HG02870 (cell line): ENCODE data around the gene ZBTB8A.
"Not testable (repeated sequence)": the region's sequence is repeated elsewhere in the genome, so short reads cannot be mapped to it uniquely, and the experiment has no call there.

Experiments used
- ATAC-seq: cut with Tn5 transposase; IDR thresholded peaks from one replicate; pipeline ENCODE4 v1.9.1; 2021; ENCODE audit warnings: mild to moderate bottlenecking, moderate library complexity; ENCODE audit not compliant: unreplicated experiment

ZBTB8A gene

DNA sequence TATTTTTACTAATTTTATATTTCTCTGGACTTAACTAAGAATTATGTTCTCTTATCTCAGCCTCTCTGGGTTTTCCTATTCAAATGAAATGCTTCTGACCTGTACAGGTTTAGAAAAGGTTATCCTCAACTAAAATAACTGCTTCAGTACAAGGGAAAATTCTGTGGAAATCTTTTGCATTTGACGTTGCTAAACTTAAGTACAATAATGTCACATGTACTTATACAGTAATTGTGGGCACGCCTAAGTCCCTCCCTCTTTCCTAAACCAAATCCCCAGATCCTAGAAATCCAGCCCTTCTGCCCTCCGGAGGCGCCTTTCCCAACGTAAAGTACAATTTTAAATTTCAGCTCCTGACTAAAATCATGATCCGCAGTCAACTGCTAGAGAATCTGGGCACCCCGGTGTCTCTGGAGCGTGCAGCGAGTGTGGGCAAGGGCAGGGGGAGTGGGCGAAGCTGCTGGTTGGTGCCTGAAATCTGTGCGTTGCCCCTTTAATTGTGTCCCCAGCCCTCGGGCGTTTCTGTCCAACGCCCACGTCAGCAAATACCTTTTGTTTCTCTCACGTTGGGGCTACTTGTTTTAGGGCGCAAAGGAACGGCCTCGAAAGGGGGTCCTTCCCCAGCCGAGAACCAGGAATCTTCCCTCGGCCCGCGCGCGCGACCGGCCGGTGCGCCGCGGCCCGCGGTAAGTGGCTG, at the start of gene ZBTB8A:
Gene ZBTB8A (plus strand): TSS at position 541 of the 697 bp plus-strand sequence. CDS start 53,505 bp downstream, outside the sequence.
- no peak for ATAC-seq

DNA sequence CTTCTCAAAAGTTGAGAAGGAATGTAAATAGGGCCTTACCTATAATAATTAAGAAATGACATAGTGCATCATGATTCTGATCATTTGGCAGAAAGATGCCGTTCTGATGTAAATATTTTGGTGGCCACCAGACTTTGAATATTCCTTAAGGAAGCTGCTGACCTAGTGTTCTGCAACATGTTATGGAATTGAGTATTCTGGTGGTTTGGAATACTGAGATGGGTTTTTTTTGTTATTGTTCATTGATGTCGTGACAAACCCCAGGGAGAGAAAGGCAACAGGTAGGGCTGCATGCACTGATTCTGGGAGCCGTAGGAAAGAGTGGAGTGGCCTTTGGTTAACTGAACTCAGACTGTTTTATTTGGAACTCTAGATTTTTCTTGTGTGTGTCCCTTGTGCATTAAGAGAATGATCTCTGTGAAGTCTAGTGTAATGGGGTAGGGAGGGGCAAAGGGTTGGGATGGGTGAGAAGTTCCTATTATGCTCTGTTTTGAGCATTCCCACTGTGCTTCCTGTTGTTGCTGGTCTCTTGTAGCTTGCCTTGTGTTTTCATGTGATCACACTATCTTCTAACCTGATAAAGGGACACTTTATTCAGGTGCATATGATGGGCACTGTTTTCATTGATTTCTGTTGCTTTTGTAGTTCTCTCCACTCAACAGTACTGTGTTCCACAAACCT, 49.3 kb upstream of the ZBTB8A start:
- no peak for ATAC-seq

DNA sequence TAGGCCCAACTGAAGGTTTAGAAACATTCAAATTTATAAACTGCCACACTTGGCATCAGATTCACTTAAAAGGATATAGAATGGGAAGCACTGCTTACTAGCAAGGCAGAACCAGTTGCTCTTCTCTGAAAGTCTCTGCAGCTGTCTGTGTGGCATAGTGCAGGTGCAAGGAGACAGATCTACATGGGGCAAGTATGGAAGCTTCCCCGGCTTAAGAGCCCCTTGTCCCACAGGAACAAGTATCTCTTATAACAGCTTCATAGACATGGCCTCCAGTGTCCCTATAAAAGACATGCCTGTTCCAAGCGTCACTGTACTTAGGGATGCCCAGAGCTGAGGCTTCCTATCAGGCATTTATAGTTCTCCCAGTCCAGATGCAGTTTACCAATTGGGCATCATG, 47.8 kb upstream of the ZBTB8A start:
- no peak for ATAC-seq

DNA sequence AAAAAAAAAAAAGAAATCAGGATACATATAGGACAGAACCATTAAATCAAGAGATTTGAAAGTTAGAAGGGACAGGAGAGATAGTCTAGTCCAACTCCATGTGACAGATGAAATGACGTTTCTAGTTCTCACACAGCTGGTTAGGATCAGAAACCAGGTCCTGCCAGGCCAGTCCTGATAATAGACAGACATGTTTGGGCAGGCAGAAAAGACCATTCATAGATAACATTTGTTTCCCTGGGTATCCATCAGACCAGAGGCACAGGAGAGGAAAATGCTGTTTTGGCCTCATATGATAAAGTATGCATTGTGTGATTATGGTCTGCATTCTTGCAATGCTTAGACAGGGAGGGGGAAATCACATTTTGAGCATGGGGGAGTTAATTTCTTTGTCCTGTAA, 45.0 kb upstream of the ZBTB8A start:
- ATAC-seq, result no peak

DNA sequence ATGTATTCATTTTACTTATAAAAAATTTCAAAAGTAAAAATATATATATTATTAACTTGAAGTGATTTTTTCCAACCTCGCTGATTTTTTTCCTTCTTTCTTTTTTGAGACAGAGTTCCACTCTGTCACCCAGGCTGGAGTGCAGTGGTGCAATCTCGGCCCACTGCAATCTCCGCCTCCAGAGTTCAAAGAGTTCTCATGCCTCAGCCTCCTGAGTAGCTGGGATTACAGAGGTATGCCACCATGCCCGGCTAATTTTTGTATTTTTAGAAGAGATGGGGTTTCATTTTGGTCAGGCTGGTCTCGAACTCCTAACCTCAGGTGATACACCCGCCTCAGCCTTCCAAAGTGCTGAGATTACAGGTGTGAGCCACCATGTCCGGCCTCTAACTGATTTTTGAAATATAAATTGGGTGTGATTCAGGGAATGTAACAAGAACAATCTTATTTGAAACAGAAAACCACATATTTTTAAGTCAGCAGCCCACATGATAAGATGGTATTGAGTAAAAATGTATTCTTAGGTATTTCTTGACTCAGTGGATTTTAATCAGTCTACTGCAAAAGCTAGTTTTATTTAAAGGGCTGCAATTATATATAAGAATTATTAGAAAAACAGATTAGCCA, 44.4 kb upstream of the ZBTB8A start:
- no peak for ATAC-seq

DNA sequence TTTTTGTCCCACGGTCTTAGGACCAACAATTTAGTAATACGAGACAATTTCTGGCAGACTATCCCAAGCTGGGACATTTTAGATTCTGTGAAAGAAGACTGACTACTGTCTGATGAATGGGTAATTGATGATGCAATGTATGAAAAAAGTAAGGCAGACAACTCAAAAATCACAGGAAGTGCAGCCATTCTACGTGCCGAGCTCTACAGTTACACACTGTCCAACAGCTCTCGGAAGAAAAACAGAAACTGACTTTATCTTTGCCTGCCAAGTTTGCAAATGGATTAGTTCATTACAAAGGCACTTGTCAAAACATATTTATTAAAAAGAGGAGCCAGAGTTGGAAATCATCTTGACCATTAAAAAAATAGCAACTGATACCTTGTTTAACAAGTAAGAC, 43.1 kb upstream of the ZBTB8A start:
- no peak for ATAC-seq

DNA sequence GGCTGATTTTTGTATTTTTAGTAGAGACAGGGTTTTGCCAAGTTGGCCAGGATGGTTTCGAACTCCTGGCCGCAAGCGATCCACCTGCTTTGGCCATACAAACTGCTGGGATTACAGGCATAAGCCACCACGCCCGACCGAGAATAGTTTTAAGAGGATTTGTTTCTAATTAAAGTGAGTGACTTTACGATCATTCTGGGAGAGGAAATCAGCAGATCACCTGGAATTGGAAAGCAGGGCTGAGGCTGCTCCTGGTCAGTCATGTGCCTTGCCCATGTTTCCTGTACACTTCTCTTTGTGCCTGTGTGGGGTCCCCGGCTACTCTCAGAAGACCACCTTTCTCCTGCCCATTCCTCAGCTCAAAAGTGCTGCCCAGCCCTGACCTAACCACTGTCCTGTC, 40.5 kb upstream of the ZBTB8A start:
- no peak for ATAC-seq

DNA sequence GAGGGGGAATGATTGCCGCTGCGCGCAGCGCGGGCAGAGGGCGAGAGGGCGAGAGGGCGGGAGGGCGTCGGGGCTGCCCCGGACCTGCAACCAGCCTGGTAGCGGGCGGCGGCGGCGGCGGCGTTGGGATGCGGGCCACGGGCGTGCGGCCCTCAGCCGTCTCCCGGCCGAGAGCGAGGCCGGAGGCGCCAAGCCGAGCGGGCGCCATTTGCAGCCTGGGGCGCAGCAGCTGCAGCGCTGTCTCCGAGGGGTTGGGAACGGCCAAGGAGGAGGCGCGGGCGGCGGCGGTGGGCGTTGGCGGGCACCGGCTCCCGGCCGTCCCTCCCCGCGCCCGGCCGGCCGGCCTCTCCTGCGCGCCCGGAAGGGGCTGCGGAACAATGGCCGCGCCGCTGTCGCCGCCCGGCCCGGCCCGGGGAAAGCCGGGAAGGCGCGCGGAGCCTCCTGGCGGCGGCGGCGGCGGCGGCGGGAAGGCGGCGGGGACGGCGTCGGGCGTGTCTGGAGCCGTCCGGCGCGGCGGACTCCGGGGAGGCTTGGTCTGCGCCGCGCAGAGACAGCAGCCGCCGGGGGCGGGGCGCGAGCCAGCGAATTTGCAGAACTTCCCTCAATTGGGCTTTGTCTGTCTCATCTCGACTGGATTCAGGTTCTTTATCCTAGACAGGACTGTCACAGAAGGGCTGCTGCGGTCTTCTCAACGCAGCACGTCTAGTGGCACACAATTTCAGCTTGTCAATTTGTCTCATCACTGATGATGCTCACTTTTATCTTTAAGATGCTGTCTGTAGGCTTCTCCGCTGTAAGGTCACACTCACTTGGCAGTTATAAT, 38.6 kb upstream of the ZBTB8A start:
- ATAC-seq, result no peak

DNA sequence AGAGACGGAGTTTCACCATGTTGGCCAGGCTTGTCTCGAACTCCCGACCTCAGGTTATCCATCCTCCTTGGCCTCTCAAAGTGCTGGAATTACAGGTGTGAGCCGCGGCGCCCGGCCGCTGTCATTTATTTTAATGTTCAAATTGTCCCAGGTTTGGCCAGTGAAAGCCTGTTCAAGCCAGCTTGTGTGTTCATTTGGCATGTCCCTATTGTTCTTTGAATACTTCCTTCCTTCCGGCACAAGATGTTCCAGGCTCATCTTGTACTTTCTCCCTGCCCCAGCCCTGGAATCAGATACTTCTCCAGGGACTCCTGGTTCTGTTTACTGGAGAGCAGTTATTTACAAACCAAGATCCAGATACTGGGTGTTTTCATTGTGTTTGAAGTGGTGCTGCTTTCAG, 37.4 kb upstream of the ZBTB8A start:
- ATAC-seq, result no peak

DNA sequence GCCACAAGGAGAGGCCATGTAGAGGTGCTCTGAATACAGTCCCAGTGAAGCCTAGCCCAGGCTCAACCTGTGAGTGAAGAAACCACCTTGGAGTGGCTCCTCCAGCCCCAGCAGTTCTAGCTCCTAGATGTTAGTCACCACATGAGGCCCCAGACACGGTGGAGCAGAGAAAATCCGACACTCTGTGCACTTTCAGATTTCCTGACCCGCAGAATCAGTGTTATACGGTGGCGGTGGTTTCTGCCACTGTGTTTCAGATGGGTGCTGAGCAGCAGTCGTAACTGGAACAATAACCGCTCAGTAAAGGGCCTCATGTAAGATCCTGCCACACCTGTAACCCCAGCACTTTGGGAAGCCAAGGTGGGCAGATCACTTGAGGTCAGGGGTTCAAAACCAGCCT, 36.1 kb upstream of the ZBTB8A start:
- ATAC-seq, result no peak

DNA sequence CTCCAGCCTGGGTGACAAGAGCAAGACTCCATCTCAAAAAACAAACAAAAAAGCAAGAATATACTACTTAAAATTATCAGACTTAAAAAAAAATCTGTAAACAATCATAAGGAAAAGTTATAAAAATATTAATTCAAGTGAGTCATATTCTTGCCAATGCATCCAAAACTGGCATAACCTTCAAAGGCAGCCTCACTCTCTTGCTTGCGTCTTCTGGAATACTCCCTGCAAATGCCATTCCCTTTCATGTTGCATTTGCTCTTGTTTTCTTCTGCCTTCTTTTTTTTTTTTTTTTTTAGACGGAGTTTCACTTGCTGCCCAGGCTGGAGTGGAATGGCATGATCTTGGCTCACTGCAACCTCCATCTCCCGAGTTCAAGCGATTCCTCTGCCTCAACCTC, 32.2 kb upstream of the ZBTB8A start:
- ATAC-seq, result no peak

DNA sequence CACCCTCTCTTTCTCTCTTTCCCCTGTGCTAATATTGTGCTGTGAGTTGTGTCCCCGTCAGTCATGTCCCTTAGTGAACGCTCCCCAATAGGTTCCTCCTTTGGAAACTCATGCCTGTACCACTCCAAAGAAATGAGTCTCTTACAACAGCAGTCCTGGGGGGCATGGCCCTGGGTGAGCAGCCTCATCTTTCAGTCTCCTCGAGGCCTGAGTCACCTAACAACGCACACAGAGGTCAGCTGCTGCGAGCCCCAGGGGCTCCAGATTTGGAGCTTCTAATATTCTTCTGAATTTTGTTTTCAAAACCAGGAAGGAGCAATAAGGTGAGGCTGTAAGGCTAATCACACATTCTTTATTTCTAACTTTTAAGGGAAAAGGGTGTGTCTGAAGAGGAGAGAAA, 30.5 kb upstream of the ZBTB8A start:
- no peak for ATAC-seq

DNA sequence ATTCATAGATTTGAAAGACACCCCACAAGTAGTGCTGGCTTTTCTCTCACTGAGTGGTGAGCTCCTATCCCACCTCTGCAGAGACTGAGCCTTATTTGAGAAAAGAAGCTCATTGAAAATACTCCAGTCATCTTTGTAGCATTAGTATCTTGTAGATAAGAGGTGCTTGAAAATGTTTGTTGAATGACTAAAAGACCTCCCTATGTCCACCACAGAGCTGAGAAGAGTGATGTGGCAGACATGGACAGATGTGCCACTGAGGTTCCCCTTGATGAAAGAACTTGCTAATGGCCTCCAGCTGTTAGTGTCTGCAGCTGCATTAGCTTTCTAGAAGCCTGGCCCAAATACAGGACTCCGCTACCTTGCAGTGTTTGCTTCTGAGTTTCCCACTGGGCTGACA, 29.3 kb upstream of the ZBTB8A start:
- no peak for ATAC-seq

DNA sequence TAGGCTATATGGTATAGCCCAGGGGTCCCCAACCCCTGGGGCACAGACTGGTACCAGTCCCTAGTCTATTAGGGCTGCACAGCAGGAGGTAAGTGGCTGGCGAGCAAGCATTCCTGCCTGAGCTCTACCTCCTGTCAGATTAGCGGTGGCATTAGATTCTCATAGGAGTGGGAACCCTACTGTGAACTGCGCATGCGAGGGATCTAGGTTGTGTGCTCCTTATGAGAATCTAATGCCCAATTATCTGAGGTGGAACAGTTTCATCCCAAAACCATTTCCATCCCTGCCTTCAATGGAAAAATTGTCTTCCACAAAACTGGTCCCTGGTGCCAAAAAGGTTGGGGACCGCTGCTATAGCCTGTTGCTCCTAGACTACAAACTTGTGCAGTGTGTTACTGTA, 22.8 kb upstream of the ZBTB8A start:
- no peak for ATAC-seq

DNA sequence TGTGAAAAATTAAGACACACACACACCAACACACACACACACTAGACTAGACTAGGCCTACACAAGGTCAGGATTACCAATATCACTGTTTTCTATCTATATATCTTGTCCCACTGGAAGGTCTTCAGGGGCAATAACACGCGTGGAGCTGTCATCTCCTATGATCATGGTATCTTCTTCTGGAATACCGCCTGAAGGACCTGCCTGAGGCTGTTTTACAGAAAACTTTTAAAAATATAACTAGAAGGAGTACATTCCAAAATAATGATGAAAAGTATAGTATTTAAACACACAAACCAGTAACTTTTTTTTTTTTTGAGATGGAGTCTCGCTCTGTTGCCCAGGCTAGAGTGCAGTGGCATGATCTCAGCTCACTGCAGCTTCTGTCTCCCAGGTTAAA, 20.3 kb upstream of the ZBTB8A start:
- no peak for ATAC-seq

DNA sequence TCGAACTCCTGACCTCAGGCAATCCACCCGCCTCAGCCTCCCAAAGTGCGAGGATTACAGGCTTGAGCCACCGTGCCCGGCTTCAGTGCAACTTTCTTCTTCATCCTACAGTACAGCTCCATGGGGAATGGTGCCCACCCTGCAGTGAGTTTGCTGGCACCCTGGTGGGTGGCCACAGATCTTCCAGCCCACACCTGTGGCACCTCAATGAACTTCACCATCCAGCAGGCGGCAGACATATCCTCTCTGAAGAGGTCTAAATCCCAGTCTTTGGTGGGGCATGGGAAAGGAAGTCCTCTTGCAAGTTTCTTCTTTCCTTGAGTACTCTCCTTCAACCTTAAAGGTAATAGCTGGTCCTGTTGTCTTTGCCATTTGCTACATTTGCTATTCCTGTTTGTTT, 18.1 kb upstream of the ZBTB8A start:
- no peak for ATAC-seq

DNA sequence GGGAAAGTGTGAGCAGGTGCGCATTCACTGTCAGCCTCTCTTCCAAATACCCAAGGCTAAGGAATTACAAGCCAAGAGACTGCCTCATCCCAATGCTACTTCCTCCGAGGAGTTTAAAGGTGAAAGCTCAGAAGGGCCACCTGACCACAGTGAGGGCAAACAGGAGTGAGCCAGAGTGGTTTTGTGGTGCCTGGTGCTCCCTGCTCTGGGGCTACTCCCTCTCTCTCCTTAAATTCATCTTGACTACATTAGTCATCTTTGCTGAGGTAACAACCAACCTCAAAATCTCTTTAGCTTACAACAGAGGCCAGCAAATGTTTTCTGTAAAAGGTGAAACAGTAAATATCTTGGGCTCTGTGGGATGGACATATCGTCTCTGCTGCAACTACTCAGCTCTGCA, 14.2 kb upstream of the ZBTB8A start:
- ATAC-seq, result no peak

DNA sequence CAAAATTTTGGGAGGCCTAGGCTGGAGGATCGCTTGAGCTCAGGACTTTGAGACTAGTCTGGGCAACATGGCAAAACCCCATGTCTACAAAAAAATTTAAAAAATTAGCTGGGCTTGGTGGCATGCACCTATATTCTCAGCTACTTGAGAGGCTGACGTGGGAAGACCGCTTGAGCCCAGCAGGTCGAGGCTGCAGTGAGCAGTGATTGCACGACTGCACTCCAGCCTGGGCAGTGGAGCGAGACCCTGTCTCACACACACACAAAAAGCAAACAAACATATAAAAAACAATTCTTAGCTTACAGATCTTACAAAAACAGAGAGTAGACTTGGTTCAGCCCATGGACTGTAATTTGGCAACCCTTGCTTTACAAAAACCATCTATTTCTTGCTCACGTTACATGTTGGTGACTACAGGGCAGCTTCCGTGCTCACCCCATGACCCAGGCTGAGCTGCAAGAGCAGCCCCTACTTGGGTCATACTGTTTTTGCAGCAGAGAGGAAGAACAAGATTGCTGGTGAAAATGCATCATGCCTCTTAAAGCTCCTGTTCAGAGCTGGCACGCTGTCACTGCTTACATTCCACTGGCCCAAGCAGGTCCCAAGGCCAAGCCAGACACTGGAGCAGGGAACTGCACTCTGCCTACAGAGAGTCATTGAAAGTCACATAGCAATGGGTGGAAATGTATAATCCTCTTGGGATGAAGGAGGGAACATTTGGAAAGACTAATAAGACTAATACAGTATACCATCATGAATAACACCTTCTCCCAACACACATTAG, 13.4 kb upstream of the ZBTB8A start:
- ATAC-seq, result no peak

DNA sequence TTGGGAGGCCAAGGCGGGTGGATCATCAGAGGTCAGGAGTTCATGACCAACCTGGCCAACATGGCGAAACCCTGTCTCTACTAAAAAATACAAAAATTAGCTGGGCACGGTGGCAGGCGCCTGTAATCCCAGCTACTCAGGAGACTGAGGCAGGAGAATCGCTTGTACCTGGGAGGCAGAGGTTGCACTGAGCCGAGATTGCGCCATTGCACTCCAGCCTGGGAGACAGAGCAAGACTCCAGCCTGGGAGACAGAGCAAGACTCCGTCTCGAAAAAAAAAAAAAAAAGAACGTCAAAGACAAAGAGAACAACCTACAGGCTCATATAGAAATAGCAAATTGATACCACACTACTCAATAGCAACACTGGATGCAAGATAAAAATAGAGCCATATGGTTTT, 10.7 kb upstream of the ZBTB8A start:
- ATAC-seq, result not testable (repeated sequence)

DNA sequence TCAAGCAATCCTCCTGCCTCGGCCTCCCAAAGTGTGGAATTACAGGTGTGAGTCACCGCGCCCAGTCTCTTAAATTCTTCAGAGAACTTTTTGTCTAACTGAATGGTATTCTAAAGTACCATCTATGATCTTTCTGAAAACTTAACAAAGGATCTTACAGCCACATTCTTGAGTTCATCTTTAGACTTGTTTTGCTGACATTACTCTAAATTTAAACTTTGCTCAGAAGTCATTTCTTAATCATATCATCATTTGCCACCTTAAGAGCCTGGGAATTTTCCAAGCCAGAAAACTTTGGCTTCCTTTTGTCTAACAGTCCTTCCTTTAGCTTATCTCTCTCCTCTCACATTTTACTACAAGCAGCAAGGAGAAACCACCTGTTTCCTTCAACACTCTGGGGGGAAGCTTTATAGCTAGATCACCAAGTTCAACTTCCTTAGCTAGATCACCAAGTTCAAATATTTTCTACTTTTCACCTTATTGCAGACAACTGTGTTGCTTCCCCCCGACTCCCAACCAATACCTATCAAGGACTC, 5.4 kb upstream of the ZBTB8A start:
- ATAC-seq, result no peak
